GM19239 (cell line): Measurements from ENCODE around the gene AOC3.
"Not testable (repeated sequence)": the region's sequence is repeated elsewhere in the genome, so short reads cannot be mapped to it uniquely, and the experiment has no call there.

Source experiments
- DNase-seq: peaks from one replicate; pipeline ENCODE4 v3.0.0; 2011; ENCODE audit warnings: low spot score; ENCODE audit not compliant: insufficient read length
- FAIRE-seq: peaks from 2 replicates; lab custom pipeline; 2011; peaks lifted over from hg19 to GRCh38; lab: Jason Lieb, UNC

Gene AOC3

DNA sequence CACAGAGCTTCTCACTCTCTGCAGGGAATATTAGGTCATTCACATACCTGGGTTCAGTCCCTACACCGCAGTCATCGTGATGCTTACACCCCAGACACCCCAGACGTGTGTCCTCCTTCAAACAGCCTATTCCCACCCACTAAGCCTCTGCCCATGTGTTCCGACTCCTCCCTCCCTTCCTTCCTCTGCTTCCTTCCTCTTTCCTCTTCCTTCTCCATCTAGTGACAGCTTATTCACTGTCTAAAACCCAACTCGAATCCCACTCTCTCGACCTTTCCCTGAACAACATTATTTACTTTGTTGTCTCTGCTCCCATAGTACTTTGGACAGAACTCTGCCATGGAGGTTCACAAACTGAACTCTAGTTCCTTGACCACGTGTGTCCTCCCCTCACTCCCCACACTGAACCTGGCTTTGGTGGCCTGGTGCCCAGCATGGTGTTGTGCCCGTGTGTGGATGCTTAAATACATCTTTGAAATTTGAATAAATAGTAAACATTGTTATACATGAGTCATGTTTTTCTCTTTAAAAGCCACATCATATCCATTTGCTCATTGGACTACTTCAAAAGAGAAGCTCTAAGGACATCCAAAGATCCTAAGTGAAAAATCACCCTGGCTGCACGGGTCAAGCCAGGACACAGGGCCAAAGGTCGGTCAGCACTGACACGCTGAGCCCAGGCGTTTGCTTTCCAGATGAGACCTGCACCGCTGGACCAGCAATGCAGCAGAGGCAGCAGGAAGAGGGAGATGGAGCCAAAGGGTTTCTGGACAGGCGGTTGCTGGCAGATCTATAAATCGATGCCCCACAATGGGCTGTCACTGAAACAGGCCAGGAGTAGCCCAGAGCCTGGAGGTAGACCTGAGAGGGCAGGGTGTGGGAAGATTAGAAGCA, 35.5 kb downstream of the AOC3 start:
- DNase-seq = no peak
- FAIRE-seq = no peak

DNA sequence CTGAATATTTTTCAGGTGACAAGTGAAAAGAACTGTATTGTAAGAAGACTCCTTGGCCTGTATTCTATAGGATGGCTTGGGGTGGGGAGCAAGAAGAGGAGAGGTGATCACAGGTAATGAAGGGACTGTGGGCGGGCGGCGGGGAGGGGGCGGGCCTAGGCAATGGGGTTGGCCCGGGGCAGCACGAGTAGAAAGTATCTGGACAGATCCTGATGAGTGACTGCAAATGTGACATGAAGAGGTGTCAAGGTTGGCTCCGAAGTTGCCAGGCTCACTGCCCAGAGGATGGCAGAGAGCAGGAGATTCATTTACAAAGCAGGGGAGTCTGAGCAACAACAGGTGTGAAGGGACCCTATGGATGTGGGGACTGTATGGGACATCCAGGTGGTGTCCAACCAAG, 38.8 kb downstream of the AOC3 start:
- no peak for FAIRE-seq
- no peak for DNase-seq

DNA sequence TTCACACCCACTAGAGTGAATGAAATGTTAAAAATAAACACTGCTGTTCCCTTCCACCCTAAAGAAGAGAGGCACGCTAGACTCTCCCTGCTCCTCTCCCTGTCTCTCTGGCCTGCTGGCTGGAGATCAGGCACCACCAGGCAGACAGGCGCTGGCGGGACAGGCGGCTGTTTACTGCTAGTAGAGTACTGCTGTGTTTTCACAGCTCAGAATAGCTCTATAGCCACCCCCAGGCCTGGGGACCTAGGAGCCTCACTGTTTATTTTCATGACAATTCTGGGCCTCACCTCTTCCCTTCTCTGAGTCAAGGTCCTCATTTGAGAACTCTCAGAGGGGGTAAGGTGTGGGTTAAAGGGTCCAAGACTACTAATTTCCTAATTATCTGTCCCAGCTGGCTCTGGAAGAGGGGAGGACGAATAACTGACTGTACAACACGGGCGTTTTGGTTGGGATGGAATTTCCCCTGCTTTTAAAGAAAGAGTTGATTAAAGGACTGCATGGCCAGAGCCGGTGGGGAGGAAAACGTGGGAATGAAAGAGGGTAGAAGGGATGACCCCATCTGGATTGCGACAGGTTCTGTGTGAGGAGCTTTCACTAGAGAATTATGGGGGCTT, 40.6 kb downstream of the AOC3 start:
- FAIRE-seq = no peak
- DNase-seq = no peak

DNA sequence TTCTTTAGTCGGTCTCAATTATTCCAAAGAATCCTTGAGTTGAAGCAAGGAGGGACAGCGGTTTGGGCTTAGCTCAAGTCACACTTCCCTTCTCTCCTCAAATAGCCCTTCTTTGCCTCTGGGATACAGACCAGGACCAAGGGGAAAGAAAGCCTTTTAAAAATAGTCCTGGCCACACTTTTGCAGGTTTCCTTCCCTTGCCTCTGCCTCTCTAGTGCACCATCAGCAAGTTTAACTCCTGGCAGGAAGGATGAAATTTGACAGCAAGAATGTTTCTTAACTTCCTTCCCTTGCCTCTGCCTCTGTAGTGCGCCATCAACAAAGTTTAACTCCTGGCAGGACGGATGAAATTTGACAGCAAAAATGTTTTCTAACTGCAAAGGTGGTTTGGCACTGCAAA, 42.4 kb downstream of the AOC3 start:
- FAIRE-seq (no peak), DNase-seq (no peak)

DNA sequence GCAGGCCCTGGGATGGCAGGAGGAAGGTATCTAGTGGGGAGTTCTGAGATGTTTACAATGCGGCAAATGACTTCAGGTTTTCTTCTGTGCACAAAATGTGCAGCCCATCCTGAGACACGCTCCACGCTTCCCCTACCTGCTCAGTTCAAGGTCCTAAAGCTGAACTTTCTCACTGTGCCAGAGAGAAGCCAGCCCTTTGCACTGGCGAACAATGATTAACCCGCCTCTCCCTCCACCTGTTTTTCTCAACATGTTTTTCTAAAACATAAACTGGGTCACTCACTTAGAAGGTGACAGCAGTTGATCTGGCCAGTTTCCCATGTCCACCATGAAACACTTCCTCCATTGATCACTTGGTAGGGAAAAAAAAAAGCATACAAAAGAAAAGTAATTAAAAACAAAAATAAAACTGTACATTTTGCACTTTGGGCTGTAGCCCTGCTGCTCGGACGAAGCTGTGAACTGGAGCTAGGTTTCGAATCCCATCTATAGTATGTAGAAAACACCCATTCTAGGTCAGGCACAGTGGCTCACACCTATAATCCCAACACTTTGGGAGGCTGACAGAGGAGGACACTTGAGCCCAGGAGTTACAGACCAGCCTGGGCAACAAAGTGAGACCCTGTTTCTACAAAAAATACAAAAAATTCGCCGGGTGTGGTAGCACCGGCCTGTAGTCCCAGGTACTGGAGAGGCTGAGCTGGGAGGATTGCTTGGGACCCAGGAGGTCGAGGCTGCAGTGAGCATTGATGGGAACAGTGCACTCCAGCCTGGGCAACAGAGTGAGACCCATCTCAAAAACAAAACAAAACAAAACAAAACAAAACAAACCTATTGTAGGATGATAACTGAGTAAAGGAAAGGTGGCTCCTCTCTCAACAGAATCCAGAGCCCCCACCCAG, 43.5 kb downstream of the AOC3 start:
- FAIRE-seq (no peak), DNase-seq (no peak)

DNA sequence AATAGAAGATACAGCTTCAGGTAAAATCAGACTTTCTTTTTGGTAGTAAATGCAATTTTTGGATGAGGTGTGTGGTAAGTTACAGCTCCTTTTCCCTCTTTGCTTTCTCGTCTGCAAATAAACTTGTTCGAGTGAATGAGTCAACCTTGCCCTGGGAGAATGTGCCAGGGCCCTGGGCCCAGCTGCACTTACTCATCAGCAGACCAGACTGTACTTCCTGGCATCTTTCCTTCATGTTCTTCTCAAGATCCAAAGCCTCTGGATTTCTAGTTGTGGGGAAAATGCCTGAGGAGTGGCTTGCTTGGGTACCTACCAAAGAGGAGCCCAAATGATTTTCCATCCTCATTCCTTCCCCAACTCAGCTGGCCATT, 44.2 kb downstream of the AOC3 start:
- FAIRE-seq = no peak
- no peak for DNase-seq

DNA sequence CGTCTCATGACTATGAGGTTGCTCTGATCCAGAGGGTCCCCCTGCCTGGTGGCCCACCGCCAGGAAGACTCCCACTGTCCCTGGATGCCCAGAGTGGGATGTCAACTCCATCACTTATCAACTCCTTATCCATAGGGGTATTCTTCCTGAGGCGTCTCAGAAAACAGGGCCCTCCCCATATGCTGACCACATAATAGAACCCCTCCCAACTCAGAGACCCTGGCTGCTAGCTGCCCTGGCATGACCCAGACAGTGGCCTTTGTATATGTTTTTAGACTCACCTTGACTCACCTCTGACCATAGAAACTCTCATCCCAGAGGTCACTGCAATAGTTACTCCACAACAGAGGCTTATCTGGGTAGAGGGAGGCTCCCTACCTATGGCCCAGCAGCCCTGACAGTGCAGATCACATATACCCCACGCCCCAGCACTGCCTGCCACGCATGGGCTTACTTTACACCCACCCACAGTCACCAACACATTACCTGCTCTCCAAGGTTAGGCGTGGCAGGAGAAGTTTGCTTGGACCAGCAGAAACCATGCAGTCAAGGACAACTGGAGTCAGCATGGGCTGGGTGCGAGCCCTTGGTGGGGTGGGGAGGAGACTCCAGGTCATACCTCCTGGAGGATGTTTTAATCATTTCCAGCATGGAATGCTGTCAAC, 47.3 kb downstream of the AOC3 start:
- DNase-seq (no peak), FAIRE-seq (no peak)

DNA sequence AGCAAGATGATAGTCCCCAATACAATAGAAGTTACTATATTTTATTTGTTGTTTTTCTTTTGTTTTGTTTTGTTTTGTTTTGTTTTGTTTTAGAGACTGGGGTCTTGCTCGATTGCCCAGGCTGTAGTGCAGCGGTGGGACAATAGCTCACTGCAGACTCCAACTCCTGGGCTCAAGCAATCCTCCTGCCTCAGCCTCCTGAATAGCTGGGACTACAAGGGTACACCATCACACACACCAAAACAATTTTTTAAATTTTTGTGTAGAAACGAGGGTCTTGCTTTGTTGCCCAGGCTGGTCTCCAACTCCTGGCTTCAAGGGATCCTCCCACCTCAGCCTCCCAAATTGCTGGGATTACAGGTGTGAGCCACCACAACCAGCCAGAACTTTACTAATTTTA, 49.0 kb downstream of the AOC3 start:
- FAIRE-seq, DNase-seq: not testable (repeated sequence)

DNA sequence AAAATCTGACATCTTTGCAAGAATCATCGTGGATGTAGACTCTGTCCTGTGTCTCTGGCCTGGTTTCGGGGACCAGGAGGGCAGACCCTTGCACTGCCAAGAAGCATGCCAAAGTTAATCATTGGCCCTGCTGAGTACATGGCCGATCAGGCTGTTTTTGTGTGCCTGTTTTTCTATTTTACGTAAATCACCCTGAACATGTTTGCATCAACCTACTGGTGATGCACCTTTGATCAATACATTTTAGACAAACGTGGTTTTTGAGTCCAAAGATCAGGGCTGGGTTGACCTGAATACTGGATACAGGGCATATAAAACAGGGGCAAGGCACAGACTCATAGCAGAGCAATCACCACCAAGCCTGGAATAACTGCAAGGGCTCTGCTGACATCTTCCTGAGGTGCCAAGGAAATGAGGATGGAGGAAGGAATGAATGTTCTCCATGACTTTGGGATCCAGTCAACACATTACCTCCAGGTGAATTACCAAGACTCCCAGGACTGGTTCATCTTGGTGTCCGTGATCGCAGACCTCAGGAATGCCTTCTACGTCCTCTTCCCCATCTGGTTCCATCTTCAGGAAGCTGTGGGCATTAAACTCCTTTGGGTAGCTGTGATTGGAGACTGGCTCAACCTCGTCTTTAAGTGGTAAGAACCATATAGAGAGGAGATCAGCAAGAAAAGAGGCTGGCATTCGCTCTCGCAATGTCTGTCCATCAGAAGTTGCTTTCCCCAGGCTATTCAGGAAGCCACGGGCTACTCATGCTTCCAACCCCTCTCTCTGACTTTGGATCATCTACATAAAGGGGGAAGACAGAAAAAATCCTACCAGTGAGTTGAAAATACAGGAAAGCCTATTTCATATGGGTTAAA, 49.7 kb downstream of the AOC3 start, which contains the start of gene G6PC1:
G6PC1 (plus strand) TSS at position 340 of the 872 bp plus-strand sequence; CDS start at position 418, 78 bp downstream.
- no peak for FAIRE-seq

DNA sequence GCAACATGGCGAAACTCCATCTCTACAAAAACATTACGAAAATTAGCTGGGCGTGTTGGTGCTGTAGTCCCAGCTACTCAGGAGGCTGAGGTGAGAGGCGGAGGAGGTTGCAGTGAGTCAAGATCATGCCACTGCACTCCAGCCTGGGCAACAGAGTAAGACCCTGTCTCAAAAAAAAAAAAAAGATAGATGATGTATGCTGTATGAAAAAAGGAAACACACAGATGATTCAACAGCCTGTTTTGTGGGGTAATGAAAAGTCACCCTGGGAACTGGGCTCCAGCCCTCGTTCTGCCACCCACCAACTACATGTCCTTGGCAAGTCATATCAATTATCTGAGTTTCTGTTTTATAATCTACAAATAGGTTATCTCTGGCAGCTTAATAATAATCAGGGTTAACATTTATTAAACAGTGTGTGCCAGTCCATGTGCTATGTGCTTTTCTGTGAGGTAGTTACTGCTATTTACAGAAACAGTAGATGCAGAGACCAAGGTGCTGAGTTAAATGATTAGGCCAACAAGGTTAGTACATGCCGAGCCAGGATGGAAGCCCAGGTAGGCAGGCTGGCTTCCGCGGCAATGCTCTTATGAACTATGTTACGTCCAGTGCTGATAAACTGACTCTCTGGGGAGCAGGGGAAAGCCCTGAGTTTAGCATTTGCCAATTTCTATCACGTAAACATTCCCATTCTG, 50.7 kb downstream of the AOC3 start:
- no peak for FAIRE-seq
- DNase-seq = no peak

More for the DNA sequence above, 49.7 kb downstream of the AOC3 start, which contains the start of gene G6PC1:
- DNase-seq = no peak

DNA sequence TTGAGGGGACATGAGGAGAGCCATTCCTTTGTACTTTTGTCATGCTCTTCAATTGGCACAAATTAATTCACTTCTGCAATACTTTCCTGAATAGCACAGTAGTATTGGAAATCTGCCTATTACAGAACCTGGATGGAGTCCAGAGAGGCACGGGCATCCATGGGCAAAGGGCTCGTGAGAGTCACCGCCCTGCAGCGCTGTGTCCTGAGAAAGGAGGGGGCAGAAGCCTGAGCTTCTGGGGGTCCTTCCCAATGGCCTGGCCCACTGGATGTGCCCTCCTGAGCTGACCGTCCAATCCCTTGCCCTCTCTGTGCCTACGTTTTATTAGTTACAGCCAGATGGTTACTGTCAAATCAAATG, 53.1 kb downstream of the AOC3 start:
- FAIRE-seq = no peak

DNA sequence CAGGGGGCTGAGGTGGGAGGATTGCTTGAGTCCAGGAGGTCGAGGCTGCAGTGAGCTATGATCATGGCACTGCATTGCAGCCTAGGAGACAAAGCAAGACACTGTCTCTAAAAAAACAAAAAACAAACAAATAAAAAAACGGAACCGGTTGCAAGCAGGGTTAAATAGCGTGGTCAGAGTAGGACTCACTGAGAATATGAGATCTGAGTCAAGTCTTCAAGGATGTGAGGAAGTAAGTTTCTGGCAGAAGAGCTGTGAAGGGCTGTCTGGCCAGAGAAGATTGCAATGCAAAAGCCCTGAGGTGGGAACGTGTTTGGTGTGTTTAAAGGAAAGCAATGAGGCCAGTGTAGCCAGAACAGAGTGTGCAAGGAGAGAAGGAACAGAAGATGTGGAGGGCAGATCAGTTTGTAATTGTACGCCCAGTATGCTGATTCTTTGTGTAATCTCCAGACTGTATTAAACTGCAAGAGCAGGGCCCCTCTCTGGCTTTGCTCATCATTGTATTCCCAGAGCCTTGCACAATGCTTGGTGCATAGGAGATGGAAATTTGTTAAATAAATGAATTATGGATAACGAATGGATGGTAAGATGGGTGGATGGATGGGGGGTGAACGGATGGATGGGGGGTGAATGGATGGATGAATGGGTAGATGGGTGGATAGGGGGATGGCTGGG, 55.9 kb downstream of the AOC3 start:
- DNase-seq = no peak
- no peak for FAIRE-seq

More for the DNA sequence above, 53.1 kb downstream of the AOC3 start:
- no peak for DNase-seq
